Measurements from ENCODE around the gene TTC39B.

Gene TTC39B

GRCh38 chr9:15163931-15164330 lies 143.1 kb downstream of the TTC39B start:
- Histone ChIP-seq H3K27ac (ENCODE audit: low read depth, low read length, poor library complexity, severe bottlenecking) (no peak overlapping the region), H3K27me3 (ENCODE audit: insufficient read depth, low read length) (no peaks in the 10 kb centered on the region), H3K4me3 (ENCODE audit: low read depth, low read length, poor library complexity, severe bottlenecking) (no peak overlapping the region), H2AFZ (ENCODE audit: low read length) (no peak overlapping the region), H3K4me1 (ENCODE audit: insufficient read depth, low read length, severe bottlenecking) (no peaks in the 10 kb centered on the region), H3K36me3 (ENCODE audit: insufficient read depth, low read length) (no peaks in the 10 kb centered on the region), H3K4me2 (ENCODE audit: low read length) (no peak overlapping the region), H4K20me1 (ENCODE audit: insufficient read depth, low read length) (no peaks in the 10 kb centered on the region), H3K9me3 (ENCODE audit: low read length) (no peaks in the 10 kb centered on the region), H3K9ac (ENCODE audit: low read length) (no peak overlapping the region), H3F3A (ENCODE audit: insufficient read depth, low read length) (no peaks in the 10 kb centered on the region), H3K79me2 (ENCODE audit: insufficient read depth, low read length) (no peaks in the 10 kb centered on the region), H3K9me2 (ENCODE audit: low read depth, low read length) (no peaks in the 10 kb centered on the region)
- TF ChIP-seq CTCF (IDR thresholded peaks at IDR 0.05; ENCODE audit: low read length) (no peak), EZH2 (IDR thresholded peaks at IDR 0.05; ENCODE audit: borderline replicate concordance, low read length) (no peak)

DNA sequence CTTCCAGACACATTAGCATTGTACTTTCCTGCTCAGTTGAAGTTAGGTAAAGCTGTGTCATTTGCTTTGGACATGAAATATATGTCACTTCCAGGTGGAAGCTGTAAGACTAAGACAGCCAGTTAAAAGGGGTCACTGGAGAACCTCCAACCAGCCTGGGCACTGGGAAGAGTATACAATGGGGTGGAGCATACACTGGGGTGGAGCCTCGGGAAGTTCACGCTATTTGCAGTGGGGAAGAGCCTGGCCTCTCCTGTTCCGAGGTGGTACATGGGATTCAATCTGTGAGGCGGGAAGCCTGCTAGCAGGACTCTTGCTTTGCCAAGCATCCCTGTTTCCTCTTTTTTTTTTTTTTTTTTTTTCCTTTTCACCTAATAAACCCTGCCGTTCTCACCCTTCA lies 145.3 kb downstream of the TTC39B start:
- Histone ChIP-seq H3K79me2 (ENCODE audit: insufficient read depth, low read length) (no peaks in the 10 kb centered on the region), H3K9me3 (ENCODE audit: low read length) (no peaks in the 10 kb centered on the region), H3K4me2 (ENCODE audit: low read length) (no peak overlapping the region), H4K20me1 (ENCODE audit: insufficient read depth, low read length) (no peaks in the 10 kb centered on the region), H2AFZ (ENCODE audit: low read length) (no peak overlapping the region), H3K27ac (ENCODE audit: low read depth, low read length, poor library complexity, severe bottlenecking) (no peak overlapping the region), H3K4me1 (ENCODE audit: insufficient read depth, low read length, severe bottlenecking) (no peaks in the 10 kb centered on the region), H3K4me3 (ENCODE audit: low read depth, low read length, poor library complexity, severe bottlenecking) (no peak overlapping the region), H3K36me3 (ENCODE audit: insufficient read depth, low read length) (no peaks in the 10 kb centered on the region), H3K27me3 (ENCODE audit: insufficient read depth, low read length) (no peaks in the 10 kb centered on the region), H3K9me2 (ENCODE audit: low read depth, low read length) (no peaks in the 10 kb centered on the region), H3F3A (ENCODE audit: insufficient read depth, low read length) (no peaks in the 10 kb centered on the region), H3K9ac (ENCODE audit: low read length) (no peak overlapping the region)
- TF ChIP-seq CTCF (IDR thresholded peaks at IDR 0.05; ENCODE audit: low read length), result no peak
- TF ChIP-seq EZH2 (IDR thresholded peaks at IDR 0.05; ENCODE audit: borderline replicate concordance, low read length), result no peak

DNA sequence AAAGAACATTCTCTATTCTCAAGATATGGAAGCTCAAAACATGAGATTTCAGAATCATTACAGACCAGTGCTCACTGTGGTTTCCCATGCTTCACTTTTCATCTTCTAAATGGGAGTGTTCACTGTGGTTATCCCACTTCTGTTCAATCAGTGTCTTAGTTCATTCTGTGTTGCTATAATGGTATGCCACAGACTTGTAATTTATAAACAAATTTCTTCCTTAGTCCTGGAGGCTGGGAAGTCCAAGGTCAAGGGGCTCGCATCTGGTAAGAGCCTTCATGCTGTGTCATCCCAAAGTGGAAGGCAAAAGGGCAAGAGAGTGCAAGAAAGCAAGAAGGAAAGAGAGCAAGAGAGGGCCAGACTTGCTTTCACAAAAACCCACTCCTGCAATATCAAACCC lies 146.3 kb downstream of the TTC39B start:
- H3K79me2 ChIP-seq (ENCODE audit: insufficient read depth, low read length), result no peaks in the 10 kb centered on the region
- no peaks in the 10 kb centered on the region for H3K4me1 ChIP-seq (ENCODE audit: insufficient read depth, low read length, severe bottlenecking)
- no peaks in the 10 kb centered on the region for H3K36me3 ChIP-seq (ENCODE audit: insufficient read depth, low read length)
- TF ChIP-seq CTCF (IDR thresholded peaks at IDR 0.05; ENCODE audit: low read length) (no peak), EZH2 (IDR thresholded peaks at IDR 0.05; ENCODE audit: borderline replicate concordance, low read length) (no peak)
- no peaks in the 10 kb centered on the region for H3F3A ChIP-seq (ENCODE audit: insufficient read depth, low read length)
- no peaks in the 10 kb centered on the region for H4K20me1 ChIP-seq (ENCODE audit: insufficient read depth, low read length)
- H2AFZ ChIP-seq (ENCODE audit: low read length), result no peak overlapping the region
- no peak overlapping the region for H3K27ac ChIP-seq (ENCODE audit: low read depth, low read length, poor library complexity, severe bottlenecking)
- no peak overlapping the region for H3K9ac ChIP-seq (ENCODE audit: low read length)
- no peaks in the 10 kb centered on the region for H3K9me3 ChIP-seq (ENCODE audit: low read length)
- no peak overlapping the region for H3K4me3 ChIP-seq (ENCODE audit: low read depth, low read length, poor library complexity, severe bottlenecking)
- H3K4me2 ChIP-seq (ENCODE audit: low read length), result no peak overlapping the region
- H3K9me2 ChIP-seq (ENCODE audit: low read depth, low read length), result no peaks in the 10 kb centered on the region
- no peaks in the 10 kb centered on the region for H3K27me3 ChIP-seq (ENCODE audit: insufficient read depth, low read length)

Measured in OCI-LY1 (cell line).